Heart left ventricle (tissue), 16 donors: ENCODE measurements around the gene BDH1. TPM values are rescaled to one million over a fixed set of nuclear protein-coding genes. Genes with fewer than 3 reads are reported as not detected.
"Not testable (repeated sequence)": the region's sequence is repeated elsewhere in the genome, so short reads cannot be mapped to it uniquely, and the experiment has no call there.

ENCODE experiments used
- ATAC-seq, 4 donors: fragments of 200-7000 bp; cut with Tn5 transposase; one replicate each; pipeline ENCODE4 v1.9.1; 2020 to 2022; ENCODE audit warnings: moderate library complexity in 4 of 4, mild to moderate bottlenecking in 3 of 4, moderate number of reproducible peaks in 1 of 4
- DNase-seq, 5 donors: peaks; one replicate each; pipeline ENCODE4 v3.0.0-alpha.2; 2020
- H3K27ac ChIP-seq, 12 donors: fragments of 200-600 bp; sonication (generic) in 4 of 12; one replicate each; pipeline versions ENCODE4 v1.5.0 to v1.8.0; 2016 to 2022; ENCODE audit warnings: mild to moderate bottlenecking in 2 of 12
- H3K27me3 ChIP-seq, 9 donors: fragments of 200-600 bp; sonication (generic) in 2 of 9; one replicate each; pipeline versions ENCODE4 v1.5.1 to v1.8.0; 2016 to 2022; ENCODE audit warnings: mild to moderate bottlenecking in 3 of 9
- H3K36me3 ChIP-seq, 9 donors: fragments of 200-600 bp; sonication (generic) in 2 of 9; one replicate each; pipeline versions ENCODE4 v1.5.0 to v1.8.0; 2018 to 2022; ENCODE audit warnings: mild to moderate bottlenecking in 2 of 9
- H3K4me1 ChIP-seq, 12 donors: fragments of 200-600 bp; sonication (generic) in 4 of 12; one replicate each; pipeline versions ENCODE4 v1.5.0 to v1.8.0; 2016 to 2022; ENCODE audit warnings: mild to moderate bottlenecking in 3 of 12
- H3K4me3 ChIP-seq, 12 donors: fragments of 200-600 bp; sonication (generic) in 4 of 12; one replicate each; pipeline versions ENCODE4 v1.5.0 to v1.8.0; 2017 to 2022; ENCODE audit warnings: mild to moderate bottlenecking in 9 of 12, moderate library complexity in 4 of 12
- H3K9me3 ChIP-seq, 12 donors: fragments of 200-600 bp; sonication (generic) in 4 of 12; one replicate each; pipeline versions ENCODE4 v1.5.0 to v1.8.0; 2016 to 2022; ENCODE audit warnings: mild to moderate bottlenecking in 1 of 12
- CTCF ChIP-seq, 12 donors: fragments of 200-600 bp; sonication (generic) in 4 of 12; IDR thresholded peaks; one replicate each; pipeline versions ENCODE4 v1.5.0 to v1.8.0; 2018 to 2022; ENCODE audit warnings: antibody characterized with exemption in 12 of 12, mild to moderate bottlenecking in 5 of 12
- POLR2A ChIP-seq, 2 donors: fragments of 450-650 bp; IDR thresholded peaks; one replicate each; pipeline ENCODE4 v1.6.1; 2017; ENCODE audit warnings: antibody characterized with exemption in 2 of 2, mild to moderate bottlenecking in 2 of 2, moderate library complexity in 2 of 2
- WGBS, 4 donors: extraction: QIAGEN DNeasy Blood & Tissue Kit in 2 of 4; methylation state at CpG; one replicate each; pipeline versions ENCODE4 v1.1.5 to v1.1.7; 2013 to 2018; 5-methylcytosine and 5-hydroxymethylcytosine counted together
- intact Hi-C, 10 donors: fragments of 100-400 bp; cut with DNase I; formaldehyde crosslinking; loops; one replicate each; pipeline versions ENCODE4 v1.11.1 to v1.14.2; 2022
- polyA plus RNA-seq, 2 donors: library from polyadenylated mRNA; stranded (reverse); fragments of 200-250 nt; gene quantifications; one replicate each; pipeline ENCODE4 v1.2.3, GENCODE V29; 2013
- total RNA-seq, 9 donors: library from RNA; depleted of rRNA in 2 of 9; stranded (reverse); fragments of >200 nt in 2 of 9; fragmentation: NEBNext Ultra II Directional in 3 of 9; extraction: Animal tissue kit (Norgen Biotek cat#: 25700) in 3 of 9; gene quantifications; one replicate each; pipeline versions ENCODE4 v1.1.0 to v1.2.4, GENCODE V29; 2016 to 2023
- donor health status: ischemic (EF 13 %, LVEDD 7.1; RV severe dilation, severe dysfunction).
- donor health status: healthy with polysubstance abuse.
- donor health status: DM: no; HTN: yes; CAD: no.
- donor health status: DM: no; HTN: no; CAD: no.
- donor health status: ischemic (EF 25% LVEDD 6.9; RV normal size, moderate dysfunction).
- donor health status: ischemic (EF 25% LVEDD 5.7; RV mildly dilated, moderate dysfunction).
- donor health status: healthy.
- donor health status: DM: yes; HTN: yes; CAD: no.
- donor health status: ischemic (EF 35%, LVEDD 5.7; RV mildly dilated, moderate dysfunction).
- donor health status: nonischemic (EF 11% LVEDD 7.7; RV severe dilation, severe dysfunction).
- donor health status: DM: yes; HTN: yes; CAD: no.
- donor health status: PGD.
- donor health status: ischemic (EF 29% LVEDD 5.4; RV normal size, mild dysfunction).
- donor health status: nonischemic (EF 23%, LVEDD 6.1; RV moderate dilation, normal function).

The BDH1 gene
- total and polyA plus RNA-seq, 11 donors, result 19.5 to 114 (median 72.3) TPM

GRCh38 chr3:197591816-197592215 is 36.0 kb upstream of the BDH1 start:
- Histone ChIP-seq H3K27me3 (peaks cover 0 to 16% (median 0%) of the 10 kb centered on the region in 9 donors), H3K9me3 (no peaks in the 10 kb centered on the region), H3K27ac (no peak overlapping the region), H3K36me3 (no peaks in the 10 kb centered on the region), H3K4me1 (no peaks in the 10 kb centered on the region), H3K4me3 (no peak overlapping the region)
- WGBS, 4 donors, result 90 to 95% (median 93%) methylated on average over 6 of the region's 6 CpGs
- DNase-seq, result no peak
- intact Hi-C loops, result loop anchor here in 1 of 10 donors (10.0 kb wide), 1 partner anchor 73 kb away; no protein-coding TSS in a partner anchor
- TF ChIP-seq CTCF (IDR thresholded peaks at IDR 0.05), result no peak
- TF ChIP-seq POLR2A (IDR thresholded peaks at IDR 0.05), result no peak
- no peak for ATAC-seq

GRCh38 chr3:197590313-197590962 is 34.7 kb upstream of the BDH1 start:
- H3K4me1 ChIP-seq, result no peaks in the 10 kb centered on the region

GRCh38 chr3:197589545-197589944 is 33.8 kb upstream of the BDH1 start:
- WGBS, 4 donors, result 83 to 94% (median 92%) methylated on average over 13 of the region's 13 CpGs
- Histone ChIP-seq H3K4me1 (no peaks in the 10 kb centered on the region), H3K27me3 (peaks cover 0 to 10% (median 0%) of the 10 kb centered on the region in 9 donors), H3K27ac (no peak overlapping the region), H3K4me3 (no peak overlapping the region), H3K36me3 (no peaks in the 10 kb centered on the region), H3K9me3 (no peaks in the 10 kb centered on the region)
- TF ChIP-seq CTCF (IDR thresholded peaks at IDR 0.05) (no peak), POLR2A (IDR thresholded peaks at IDR 0.05) (no peak)
- DNase-seq, result no peak
- intact Hi-C loops, result no loop called here
- no peak for ATAC-seq

More at GRCh38 chr3:197590313-197590962, 34.7 kb upstream of the BDH1 start:
- no peak for TF ChIP-seq CTCF (IDR thresholded peaks at IDR 0.05)
- no peak for TF ChIP-seq POLR2A (IDR thresholded peaks at IDR 0.05)
- Histone ChIP-seq H3K27ac (no peak overlapping the region), H3K36me3 (no peaks in the 10 kb centered on the region), H3K4me3 (no peak overlapping the region), H3K27me3 (peaks cover 0 to 16% (median 0%) of the 10 kb centered on the region in 9 donors), H3K9me3 (no peaks in the 10 kb centered on the region)
- DNase-seq (no peak), ATAC-seq (peak in 1 of 4 donors; percentile 16)
- WGBS, 4 donors, result 77 to 85% (median 82%) methylated on average over 4 of the region's 4 CpGs
- intact Hi-C loops, result loop anchor here in 1 of 10 donors (10.0 kb wide), 1 partner anchor 74 kb away; no protein-coding TSS in a partner anchor

- H3K4me3 ChIP-seq, H3K27me3 ChIP-seq, H3K36me3 ChIP-seq, intact Hi-C loops, H3K27ac ChIP-seq, ATAC-seq, DNase-seq, H3K4me1 ChIP-seq, H3K9me3 ChIP-seq: not testable (repeated sequence)
- 93 to 95% (median 94%) methylated on average over 11 of the region's 11 CpGs for WGBS, 4 donors
Measured at GRCh38 chr3:197586768-197587167, 31.0 kb upstream of the BDH1 start.

GRCh38 chr3:197586181-197586580 is 30.4 kb upstream of the BDH1 start:
- ATAC-seq, result no peak
- H3K36me3 ChIP-seq, result no peaks in the 10 kb centered on the region

More at GRCh38 chr3:197586181-197586580, 30.4 kb upstream of the BDH1 start:
- intact Hi-C loops, result no loop called here
- no peak for DNase-seq
- 92 to 98% (median 94%) methylated on average over 2 of the region's 2 CpGs for WGBS, 4 donors
- Histone ChIP-seq H3K27ac (no peak overlapping the region), H3K4me3 (no peak overlapping the region), H3K4me1 (no peaks in the 10 kb centered on the region), H3K27me3 (no peaks in the 10 kb centered on the region), H3K9me3 (no peaks in the 10 kb centered on the region)
- TF ChIP-seq CTCF (IDR thresholded peaks at IDR 0.05) (no peak), POLR2A (IDR thresholded peaks at IDR 0.05) (no peak)
